VCaP (cell line): ENCODE data around the gene UPK1B.

Experiments
- H3K27ac ChIP-seq: fragments of 450-650 bp; 2 replicates; pipeline ENCODE4 v1.5.1; 2017
- CTCF ChIP-seq: fragments of 450-650 bp; conservative IDR thresholded peaks from 2 replicates; pipeline ENCODE4 v1.5.1; 2017; ENCODE audit warnings: mild to moderate bottlenecking, moderate library complexity

Gene UPK1B

GRCh38 chr3:119205209-119205608, 31.8 kb downstream of the UPK1B start:
- TF ChIP-seq CTCF = no peak
- H3K27ac ChIP-seq = no peak overlapping the region

GRCh38 chr3:119205685-119206084, 32.3 kb downstream of the UPK1B start:
- no peak for TF ChIP-seq CTCF
- H3K27ac ChIP-seq = no peak overlapping the region

- TF ChIP-seq CTCF = no peak
- H3K27ac ChIP-seq = no peak overlapping the region
These were observed 33.5 kb downstream of the UPK1B start for GRCh38 chr3:119206611-119207511.

- H3K27ac ChIP-seq = no peak overlapping the region
- TF ChIP-seq CTCF = no peak
These were observed 34.1 kb downstream of the UPK1B start for GRCh38 chr3:119207512-119207875.

GRCh38 chr3:119211193-119211592, 37.8 kb downstream of the UPK1B start:
- TF ChIP-seq CTCF = no peak
- H3K27ac ChIP-seq = no peak overlapping the region

GRCh38 chr3:119211803-119212202, 38.4 kb downstream of the UPK1B start:
- no peak for TF ChIP-seq CTCF

GRCh38 chr3:119219069-119219468, 45.7 kb downstream of the UPK1B start:
- no peak for TF ChIP-seq CTCF
- H3K27ac ChIP-seq = no peak overlapping the region

More at GRCh38 chr3:119211803-119212202, 38.4 kb downstream of the UPK1B start:
- no peak overlapping the region for H3K27ac ChIP-seq
